ENCODE data around the gene IGFBP7. TPM values are rescaled to one million over a fixed set of nuclear protein-coding genes. Genes with fewer than 3 reads are reported as not detected.

Gene IGFBP7
- total and polyA plus RNA-seq, 2 of the 8 experiments (the other 6 are each of a cell fraction or from before 2014, with no cell fraction given) = 0.17 to 0.48 TPM

- TF ChIP-seq CREB1 (IDR thresholded peaks at IDR 0.05) (no peak), KDM1A (IDR thresholded peaks at IDR 0.05; ENCODE audit: borderline replicate concordance, low read length) (no peak), SIN3A (conservative IDR thresholded peaks at IDR 0.05 in 1 of 2, IDR thresholded peaks at IDR 0.05 in 1 of 2; ENCODE audit: low read depth in 1 of 2, low read length in 2 of 2) (no peak), HDAC2 (IDR thresholded peaks at IDR 0.05; ENCODE audit: borderline replicate concordance in 1 of 2, low read depth in 2 of 2, low read length in 2 of 2) (no peak), GABPA (IDR thresholded peaks at IDR 0.05; ENCODE audit: borderline replicate concordance, insufficient read depth, low read length) (no peak)
Measured at GRCh38 chr4:57113870-57114269, 3.7 kb upstream of the IGFBP7 start (continued).
